GM12878 (cell line): ENCODE data around the gene SIRT3. TPM values are rescaled to one million over a fixed set of nuclear protein-coding genes. Genes with fewer than 3 reads are reported as not detected.
"Not testable (repeated sequence)": the region's sequence is repeated elsewhere in the genome, so short reads cannot be mapped to it uniquely, and the experiment has no call there.

Source experiments
- ATAC-seq: fragments of 200-7000 bp; cut with Tn5 transposase; 3 replicates; pipeline ENCODE4 v1.9.1; 2020; ENCODE audit warnings: mild to moderate bottlenecking, moderate library complexity
- BruUV-seq: library from RNA; stranded (reverse); fragments of 400-500 nt; replicated peaks from 2 replicates; lab custom pipeline; 2021; lab: Mats Ljungman, UMichigan
- CTCF ChIA-PET: fragments of 300-600 bp; sonication (Branson Sonifier 250); formaldehyde crosslinking; extraction: SDS; loops from one replicate; lab custom pipeline; 2021; ENCODE audit warnings: inconsistent platforms; lab: Yijun Ruan, JAX
- POLR2A ChIA-PET: fragments of 350-600 bp; formaldehyde crosslinking; extraction: SDS; loops from one replicate; lab custom pipeline; 2021; ENCODE audit warnings: inconsistent platforms; lab: Charles Lee
- RAD21 ChIA-PET: fragments of 300-600 bp; sonication (Branson Sonifier 250); formaldehyde crosslinking; loops from one replicate; lab custom pipeline; 2023; ENCODE audit warnings: antibody characterized with exemption; ENCODE audit not compliant: unreplicated experiment; lab: Charles Lee
- SMC1A ChIA-PET: fragments of 300-600 bp; sonication (Branson Sonifier 250); formaldehyde crosslinking; loops from one replicate; lab custom pipeline; 2023; ENCODE audit not compliant: unreplicated experiment, uncharacterized antibody; lab: Charles Lee
- DNase-seq: peaks from one replicate; pipeline ENCODE4 v3.0.0-alpha.2; 2011; ENCODE audit warnings: low read depth, low spot score
- FAIRE-seq: peaks from 3 replicates; lab custom pipeline; 2011; peaks lifted over from hg19 to GRCh38; lab: Jason Lieb, UNC
- H2AFZ ChIP-seq: 2 replicates; pipeline ENCODE4 v1.6.0; 2011; ENCODE audit warnings: low read depth, low read length, control low read depth; ENCODE audit not compliant: control insufficient read depth
- H3K27ac ChIP-seq: 2 replicates; pipeline ENCODE4 v1.5.1; 2011; ENCODE audit warnings: control low read depth; ENCODE audit not compliant: control insufficient read depth, insufficient read depth
- H3K27me3 ChIP-seq, 2 experiments: replicated peaks in 1 of 2; 2 replicates each; pipeline versions ENCODE4 v1.6.0 to v1.6.1; 2011; ENCODE audit warnings: low read length in 1 of 2; ENCODE audit not compliant: control insufficient read depth in 2 of 2, insufficient read depth in 2 of 2
- H3K36me3 ChIP-seq, 2 experiments: 2 replicates each; pipeline ENCODE4 v1.5.1; 2011; ENCODE audit warnings: low read length in 1 of 2; ENCODE audit not compliant: control insufficient read depth in 2 of 2, insufficient read depth in 2 of 2
- H3K4me1 ChIP-seq: 2 replicates; pipeline ENCODE4 v1.6.1; 2011; ENCODE audit warnings: mild to moderate bottlenecking, low read length, moderate library complexity, mixed read lengths; ENCODE audit not compliant: control insufficient read depth, insufficient read depth
- H3K4me2 ChIP-seq: 2 replicates; pipeline ENCODE4 v1.6.0; 2011; ENCODE audit warnings: control low read depth; ENCODE audit not compliant: control insufficient read depth, insufficient read depth
- H3K4me3 ChIP-seq: fragments of 200-600 bp; sonication (generic); 2 replicates; pipeline ENCODE4 v1.5.1; 2016
- H3K79me2 ChIP-seq: 2 replicates; pipeline ENCODE4 v1.6.0; 2011; ENCODE audit warnings: low read length; ENCODE audit not compliant: control insufficient read depth, insufficient read depth
- H3K9ac ChIP-seq: 2 replicates; pipeline ENCODE4 v1.8.0; 2011; ENCODE audit warnings: low read length, control low read depth, mixed read lengths; ENCODE audit not compliant: control insufficient read depth, insufficient read depth
- H3K9me3 ChIP-seq: replicated peaks from 3 replicates; pipeline ENCODE4 v1.5.1; 2011; ENCODE audit warnings: mild to moderate bottlenecking, low read length; ENCODE audit not compliant: control insufficient read depth, insufficient read depth
- H4K20me1 ChIP-seq: 2 replicates; pipeline ENCODE4 v1.6.0; 2011; ENCODE audit not compliant: control insufficient read depth, insufficient read depth
- CTCF ChIP-seq, 3 experiments: IDR thresholded peaks in 2 of 3; conservative IDR thresholded peaks in 1 of 3; 2 replicates each; pipeline ENCODE4 v1.5.1; 2011; ENCODE audit warnings: low read depth in 3 of 3, low read length in 3 of 3, mild to moderate bottlenecking in 3 of 3, control low read depth in 2 of 3, moderate library complexity in 2 of 3, inconsistent platforms in 1 of 3, mixed read lengths in 1 of 3; ENCODE audit not compliant: control insufficient read depth in 2 of 3, insufficient read depth in 1 of 3; ENCODE audit errors: extremely low read depth in 1 of 3
- WGBS: methylation state at CpG from one replicate; pipeline ENCODE4 v1.1.6; 2016; ENCODE audit warnings: low lambda C conversion rate; ENCODE audit not compliant: insufficient replicate concordance, insufficient coverage; ENCODE audit errors: missing lambda C conversion rate; 5-methylcytosine and 5-hydroxymethylcytosine counted together
- in situ Hi-C: fragments of 300-500 bp; cut with MboI; formaldehyde crosslinking; loops from 9 replicates; pipeline ENCODE4 v1.14.3; 2018; ENCODE audit warnings: mixed read lengths
- intact Hi-C: fragments of 100-400 bp; cut with micrococcal nuclease; formaldehyde crosslinking; loops from one replicate; pipeline ENCODE4 v1.14.2; 2022; ENCODE audit not compliant: unreplicated experiment
- polyA plus RNA-seq, 11 experiments: library from polyadenylated mRNA; depleted of rRNA in 4 of 11; unstranded in 6 of 11; stranded (reverse) in 5 of 11; fragments of >200 nt; fragmentation: Nextera tagmentation in 4 of 11; fragmentation: Illumina TruSeq in 1 of 11; extraction: Ambion mirVana in 4 of 11; extraction: Trizol in 1 of 11; gene quantifications; 1 replicate in 1 of 11; 2 replicates in 10 of 11; pipeline versions ENCODE4 v1.2.1 to v1.2.3, GENCODE V29; 2011 to 2016; ENCODE audit warnings: inconsistent platforms in 2 of 11, missing spikeins in 2 of 11, low read depth in 1 of 11
- total RNA-seq, 4 experiments: library from RNA; depleted of rRNA in 3 of 4; stranded (reverse); fragments of >200 nt in 3 of 4; fragmentation: Illumina TruSeq in 1 of 4; extraction: Trizol in 1 of 4; gene quantifications; 2 replicates each; pipeline versions ENCODE4 v1.2.1 to v1.2.3, GENCODE V29; 2013 to 2021

SIRT3 gene
- total and polyA plus RNA-seq, 10 of the 15 experiments (the other 5 are each of a cell fraction or from before 2014, with no cell fraction given): 0.90 to 23.2 (median 12.6) TPM

GRCh38 chr11:180242-180641 lies 55.9 kb downstream of the SIRT3 start:
- ATAC-seq, H3K4me3 ChIP-seq, in situ Hi-C loops, H4K20me1 ChIP-seq, H3K27ac ChIP-seq, DNase-seq, H2AFZ ChIP-seq, H3K4me1 ChIP-seq, H3K27me3 ChIP-seq, H3K9ac ChIP-seq, SMC1A ChIA-PET, intact Hi-C loops, H3K4me2 ChIP-seq, RAD21 ChIA-PET, H3K36me3 ChIP-seq, CTCF ChIA-PET, FAIRE-seq, POLR2A ChIA-PET: not testable (repeated sequence)
- WGBS: no CpG with 5 or more reads among the region's 13 CpGs
- TF ChIP-seq CTCF (IDR thresholded peaks at IDR 0.05 in 2 of 3, conservative IDR thresholded peaks at IDR 0.05 in 1 of 3; ENCODE audit: control insufficient read depth in 2 of 3, extremely low read depth in 1 of 3, insufficient read depth in 1 of 3, low read depth in 3 of 3, low read length in 3 of 3): peak in 1 of 3 experiments; percentile 29; a peak in 1 of 6 replicates
- TF ChIP-seq, all 136 proteins: peak for 1; not testable (repeated sequence) for 135
- not testable (repeated sequence) for H3K9me3 ChIP-seq, H3K79me2 ChIP-seq, BruUV-seq

Other genes with a start within 250 kb of the SIRT3 start
Only the 7 nearest of the 15 such genes appear.
- not detected in 2 replicates for gene SCGB1C1, start 43.3 kb downstream of the SIRT3 start, total RNA-seq (2014; rRNA removed)
- not detected in 2 replicates for gene SCGB1C1, start 43.3 kb downstream of the SIRT3 start, total RNA-seq (2014; rRNA removed; fragmentation: Illumina TruSeq; extraction: Trizol)
- not detected in 2 replicates for gene SCGB1C1, start 43.3 kb downstream of the SIRT3 start, total RNA-seq (2021)
- not detected in 2 replicates for gene SCGB1C1, start 43.3 kb downstream of the SIRT3 start, polyA plus RNA-seq (2011; rRNA removed)
- not detected in 2 replicates for gene SCGB1C1, start 43.3 kb downstream of the SIRT3 start, polyA plus RNA-seq (2014; fragmentation: Illumina TruSeq; extraction: Trizol)
- gene SCGB1C1, start 43.3 kb downstream of the SIRT3 start, polyA plus RNA-seq (2014; fragmentation: Nextera tagmentation; extraction: Ambion mirVana): not detected
- gene SCGB1C1, start 43.3 kb downstream of the SIRT3 start, polyA plus RNA-seq (2014; rRNA removed): not detected in 2 replicates
- not detected for gene SCGB1C1, start 43.3 kb downstream of the SIRT3 start, polyA plus RNA-seq (2016; fragmentation: Nextera tagmentation; extraction: Ambion mirVana)
- gene BET1L, start 28.9 kb downstream of the SIRT3 start, total RNA-seq (2014; rRNA removed): 15.6 and 17.8 TPM in 2 replicates
- 13.7 and 14.0 TPM in 2 replicates for gene BET1L, start 28.9 kb downstream of the SIRT3 start, total RNA-seq (2014; rRNA removed; fragmentation: Illumina TruSeq; extraction: Trizol)
- 40.5 and 48.9 TPM in 2 replicates for gene BET1L, start 28.9 kb downstream of the SIRT3 start, total RNA-seq (2021)
- 24.6 and 44.2 TPM in 2 replicates for gene BET1L, start 28.9 kb downstream of the SIRT3 start, polyA plus RNA-seq (2011; rRNA removed)
- 28.3 and 40.8 TPM in 2 replicates for gene BET1L, start 28.9 kb downstream of the SIRT3 start, polyA plus RNA-seq (2014; fragmentation: Illumina TruSeq; extraction: Trizol)
- 10 to 100 TPM in 1 of 2 experiments, 1 to 10 TPM in 1; 6.7 to 12.4 TPM for gene BET1L, start 28.9 kb downstream of the SIRT3 start, polyA plus RNA-seq (2014; fragmentation: Nextera tagmentation; extraction: Ambion mirVana)
- 38.7 and 43.0 TPM in 2 replicates for gene BET1L, start 28.9 kb downstream of the SIRT3 start, polyA plus RNA-seq (2014; rRNA removed)
- gene BET1L, start 28.9 kb downstream of the SIRT3 start, polyA plus RNA-seq (2016; fragmentation: Nextera tagmentation; extraction: Ambion mirVana): 10 to 100 TPM; 46.9 to 55.4 TPM
- 157 and 167 TPM in 2 replicates for gene RIC8A, start 28.6 kb downstream of the SIRT3 start, total RNA-seq (2014; rRNA removed)
- gene RIC8A, start 28.6 kb downstream of the SIRT3 start, total RNA-seq (2014; rRNA removed; fragmentation: Illumina TruSeq; extraction: Trizol): 81.2 and 82.9 TPM in 2 replicates
- gene RIC8A, start 28.6 kb downstream of the SIRT3 start, total RNA-seq (2021): 97.8 and 107 TPM in 2 replicates
- 46.4 and 93.7 TPM in 2 replicates for gene RIC8A, start 28.6 kb downstream of the SIRT3 start, polyA plus RNA-seq (2011; rRNA removed)
- gene RIC8A, start 28.6 kb downstream of the SIRT3 start, polyA plus RNA-seq (2014; fragmentation: Illumina TruSeq; extraction: Trizol): 38.1 and 77.6 TPM in 2 replicates
- 10 to 100 TPM; 10.4 to 12.4 TPM for gene RIC8A, start 28.6 kb downstream of the SIRT3 start, polyA plus RNA-seq (2014; fragmentation: Nextera tagmentation; extraction: Ambion mirVana)
- gene RIC8A, start 28.6 kb downstream of the SIRT3 start, polyA plus RNA-seq (2014; rRNA removed): 106 and 109 TPM in 2 replicates
- 10 to 100 TPM; 68.6 to 79.9 TPM for gene RIC8A, start 28.6 kb downstream of the SIRT3 start, polyA plus RNA-seq (2016; fragmentation: Nextera tagmentation; extraction: Ambion mirVana)
- gene PSMD13, start 634 bp upstream of the SIRT3 start, total RNA-seq (2014; rRNA removed): 173 and 184 TPM in 2 replicates
- 131 and 141 TPM in 2 replicates for gene PSMD13, start 634 bp upstream of the SIRT3 start, total RNA-seq (2014; rRNA removed; fragmentation: Illumina TruSeq; extraction: Trizol)
- 160 and 163 TPM in 2 replicates for gene PSMD13, start 634 bp upstream of the SIRT3 start, total RNA-seq (2021)
- 159 and 169 TPM in 2 replicates for gene PSMD13, start 634 bp upstream of the SIRT3 start, polyA plus RNA-seq (2011; rRNA removed)
- gene PSMD13, start 634 bp upstream of the SIRT3 start, polyA plus RNA-seq (2014; fragmentation: Illumina TruSeq; extraction: Trizol): 164 and 170 TPM in 2 replicates
- gene PSMD13, start 634 bp upstream of the SIRT3 start, polyA plus RNA-seq (2014; fragmentation: Nextera tagmentation; extraction: Ambion mirVana): 100 to 1,000 TPM; 198 to 221 TPM
- gene PSMD13, start 634 bp upstream of the SIRT3 start, polyA plus RNA-seq (2014; rRNA removed): 169 and 193 TPM in 2 replicates
- gene PSMD13, start 634 bp upstream of the SIRT3 start, polyA plus RNA-seq (2016; fragmentation: Nextera tagmentation; extraction: Ambion mirVana): 100 to 1,000 TPM; 277 to 303 TPM
- gene NLRP6, start 42.1 kb upstream of the SIRT3 start, total RNA-seq (2014; rRNA removed): 0.11 TPM in 1 of 2 replicates, not detected in the other
- not detected in 2 replicates for gene NLRP6, start 42.1 kb upstream of the SIRT3 start, total RNA-seq (2014; rRNA removed; fragmentation: Illumina TruSeq; extraction: Trizol)
- 0.11 TPM in 1 of 2 replicates, not detected in the other for gene NLRP6, start 42.1 kb upstream of the SIRT3 start, total RNA-seq (2021)
- gene NLRP6, start 42.1 kb upstream of the SIRT3 start, polyA plus RNA-seq (2011; rRNA removed): 0.03 TPM in 1 of 2 replicates, not detected in the other
- not detected in 2 replicates for gene NLRP6, start 42.1 kb upstream of the SIRT3 start, polyA plus RNA-seq (2014; fragmentation: Illumina TruSeq; extraction: Trizol)
- not detected for gene NLRP6, start 42.1 kb upstream of the SIRT3 start, polyA plus RNA-seq (2014; fragmentation: Nextera tagmentation; extraction: Ambion mirVana)
- not detected in 2 replicates for gene NLRP6, start 42.1 kb upstream of the SIRT3 start, polyA plus RNA-seq (2014; rRNA removed)
- gene NLRP6, start 42.1 kb upstream of the SIRT3 start, polyA plus RNA-seq (2016; fragmentation: Nextera tagmentation; extraction: Ambion mirVana): not detected
- gene PGGHG, start 52.8 kb upstream of the SIRT3 start, total RNA-seq (2014; rRNA removed): 3.5 and 3.9 TPM in 2 replicates
- gene PGGHG, start 52.8 kb upstream of the SIRT3 start, total RNA-seq (2014; rRNA removed; fragmentation: Illumina TruSeq; extraction: Trizol): 1.3 and 1.9 TPM in 2 replicates
- gene PGGHG, start 52.8 kb upstream of the SIRT3 start, total RNA-seq (2021): 7.3 and 8.2 TPM in 2 replicates
- gene PGGHG, start 52.8 kb upstream of the SIRT3 start, polyA plus RNA-seq (2011; rRNA removed): 1.7 and 2.9 TPM in 2 replicates
- gene PGGHG, start 52.8 kb upstream of the SIRT3 start, polyA plus RNA-seq (2014; fragmentation: Illumina TruSeq; extraction: Trizol): 0.17 and 1.5 TPM in 2 replicates
- under 1 TPM; 0.10 to 0.27 TPM for gene PGGHG, start 52.8 kb upstream of the SIRT3 start, polyA plus RNA-seq (2014; fragmentation: Nextera tagmentation; extraction: Ambion mirVana)
- gene PGGHG, start 52.8 kb upstream of the SIRT3 start, polyA plus RNA-seq (2014; rRNA removed): 7.9 and 8.3 TPM in 2 replicates
- 1 to 10 TPM; 1.0 to 1.7 TPM for gene PGGHG, start 52.8 kb upstream of the SIRT3 start, polyA plus RNA-seq (2016; fragmentation: Nextera tagmentation; extraction: Ambion mirVana)
- gene IFITM5, start 63.2 kb upstream of the SIRT3 start, total RNA-seq (2014; rRNA removed): not detected in 2 replicates
- not detected in 2 replicates for gene IFITM5, start 63.2 kb upstream of the SIRT3 start, total RNA-seq (2014; rRNA removed; fragmentation: Illumina TruSeq; extraction: Trizol)
- gene IFITM5, start 63.2 kb upstream of the SIRT3 start, total RNA-seq (2021): not detected in 2 replicates
- gene IFITM5, start 63.2 kb upstream of the SIRT3 start, polyA plus RNA-seq (2011; rRNA removed): not detected in 2 replicates
- not detected in 2 replicates for gene IFITM5, start 63.2 kb upstream of the SIRT3 start, polyA plus RNA-seq (2014; fragmentation: Illumina TruSeq; extraction: Trizol)
- not detected for gene IFITM5, start 63.2 kb upstream of the SIRT3 start, polyA plus RNA-seq (2014; fragmentation: Nextera tagmentation; extraction: Ambion mirVana)
- not detected in 2 replicates for gene IFITM5, start 63.2 kb upstream of the SIRT3 start, polyA plus RNA-seq (2014; rRNA removed)
- gene IFITM5, start 63.2 kb upstream of the SIRT3 start, polyA plus RNA-seq (2016; fragmentation: Nextera tagmentation; extraction: Ambion mirVana): not detected